Pancreas (tissue), 10 donors: ENCODE measurements around the gene TTC3. TPM values are rescaled to one million over a fixed set of nuclear protein-coding genes. Genes with fewer than 3 reads are reported as not detected.

Experiments used
- ATAC-seq, 4 donors: fragments of 200-7000 bp; cut with Tn5 transposase; one replicate each; pipeline versions ENCODE4 v1.8.0 to v1.9.1; 2020; ENCODE audit warnings: mild to moderate bottlenecking in 4 of 4, moderate library complexity in 4 of 4
- DNase-seq, 6 donors: peaks; one replicate each; pipeline ENCODE4 v3.0.0-alpha.2; 2020
- FAIRE-seq: peaks from 2 replicates; lab custom pipeline; 2012; peaks lifted over from hg19 to GRCh38; lab: Jason Lieb, UNC
- H3K27ac ChIP-seq, 4 donors: fragments of 200-600 bp; sonication (generic); 1 replicate in 3 of 4; 2 replicates in 1 of 4; pipeline versions ENCODE4 v1.5.0 to v1.8.0; 2020
- H3K27me3 ChIP-seq, 4 donors: fragments of 200-600 bp; one replicate each; pipeline ENCODE4 v1.8.0; 2021
- H3K36me3 ChIP-seq, 3 donors: fragments of 200-600 bp; sonication (generic) in 1 of 3; one replicate each; pipeline versions ENCODE4 v1.5.0 to v1.8.0; 2020 to 2021
- H3K4me1 ChIP-seq, 3 donors: fragments of 200-600 bp; one replicate each; pipeline ENCODE4 v1.8.0; 2021
- H3K4me3 ChIP-seq, 4 donors: fragments of 200-600 bp; sonication (generic) in 2 of 4; one replicate each; pipeline versions ENCODE4 v1.5.0 to v1.8.0; 2020 to 2021
- H3K9me3 ChIP-seq, 4 donors: fragments of 200-600 bp; one replicate each; pipeline ENCODE4 v1.8.0; 2021
- CTCF ChIP-seq, 4 donors: fragments of 200-600 bp; sonication (generic) in 3 of 4; IDR thresholded peaks; one replicate each; pipeline versions ENCODE4 v1.5.0 to v1.8.0; 2021; ENCODE audit warnings: antibody characterized with exemption in 4 of 4
- WGBS, 2 donors: extraction: QIAGEN DNeasy Blood & Tissue Kit; methylation state at CpG; one replicate each; pipeline ENCODE4 v1.1.7; 2013; 5-methylcytosine and 5-hydroxymethylcytosine counted together
- intact Hi-C, 3 donors: fragments of 100-400 bp; cut with DNase I; formaldehyde crosslinking; loops; one replicate each; pipeline versions ENCODE4 v1.11.1 to v1.14.2; 2022
- polyA plus RNA-seq, 2 donors: library from polyadenylated mRNA; stranded (reverse); fragments of 200-250 nt; gene quantifications; one replicate each; pipeline ENCODE4 v1.2.3, GENCODE V29; 2013
- total RNA-seq, 6 donors: library from RNA; stranded (reverse); fragmentation: NEBNext Ultra II Directional in 4 of 6; extraction: Animal tissue kit (Norgen Biotek cat#: 25700) in 4 of 6; gene quantifications; one replicate each; pipeline versions ENCODE4 v1.2.1 to v1.2.4, GENCODE V29; 2021 to 2023
- donor health status: healthy with polysubstance abuse.
- donor health status: DM: no; HTN: no; CAD: no; lungs with moderate emphysema.
- donor health status: DM: no; HTN: no; CAD: no.
- donor health status: control.
- donor health status: control.
- donor health status: Bipolar disorder and iron deficiency.
- donor health status: DM: yes; HTN: yes; CAD: no.
- donor health status: DM: no; HTN: no; CAD: no.
- donor health status: DM: no; HTN: no; CAD: no.
- donor health status: DM: yes; HTN: yes; CAD: no.

TTC3 gene
- total and polyA plus RNA-seq, 8 donors: 24.6 to 103 (median 62.8) TPM

- Histone ChIP-seq H3K4me3 (no peak overlapping the region), H3K36me3 (no peaks in the 10 kb centered on the region), H3K9me3 (no peaks in the 10 kb centered on the region), H3K27ac (no peak overlapping the region), H3K4me1 (no peaks in the 10 kb centered on the region), H3K27me3 (no peaks in the 10 kb centered on the region)
- intact Hi-C loops: no loop called here
- FAIRE-seq (no peak), ATAC-seq (no peak), DNase-seq (no peak)
- WGBS, 2 donors: 86 to 87% methylated on average over 6 of the region's 6 CpGs
- no peak for TF ChIP-seq CTCF (IDR thresholded peaks at IDR 0.05)
These were observed 10.5 kb upstream of the TTC3 start for GRCh38 chr21:37062593-37062935.

GRCh38 chr21:37063433-37063832, 9.6 kb upstream of the TTC3 start:
- TF ChIP-seq CTCF (IDR thresholded peaks at IDR 0.05): no peak
- H3K9me3 ChIP-seq: no peaks in the 10 kb centered on the region
- H3K4me1 ChIP-seq: no peaks in the 10 kb centered on the region
- FAIRE-seq: no peak
- no peaks in the 10 kb centered on the region for H3K27me3 ChIP-seq
- no peak for DNase-seq
- 60 to 77% methylated on average over 1 of the region's 1 CpG for WGBS, 2 donors
- ATAC-seq: no peak
- H3K4me3 ChIP-seq: no peak overlapping the region
- H3K36me3 ChIP-seq: no peaks in the 10 kb centered on the region
- no peak overlapping the region for H3K27ac ChIP-seq
- intact Hi-C loops: no loop called here

- no peak for TF ChIP-seq CTCF (IDR thresholded peaks at IDR 0.05)
- Histone ChIP-seq H3K36me3 (no peaks in the 10 kb centered on the region), H3K4me1 (no peaks in the 10 kb centered on the region), H3K27me3 (no peaks in the 10 kb centered on the region), H3K9me3 (no peaks in the 10 kb centered on the region), H3K4me3 (no peak overlapping the region), H3K27ac (no peak overlapping the region)
- FAIRE-seq: no peak
- intact Hi-C loops: no loop called here
- DNase-seq: no peak
- no peak for ATAC-seq
These were observed 8.2 kb upstream of the TTC3 start for GRCh38 chr21:37064841-37065240.

- FAIRE-seq: no peak
- intact Hi-C loops: no loop called here
- Histone ChIP-seq H3K9me3 (no peaks in the 10 kb centered on the region), H3K27ac (no peak overlapping the region), H3K27me3 (no peaks in the 10 kb centered on the region), H3K4me1 (no peaks in the 10 kb centered on the region), H3K4me3 (no peak overlapping the region), H3K36me3 (no peaks in the 10 kb centered on the region)
- WGBS, 2 donors: 94 to 97% methylated on average over 9 of the region's 9 CpGs
- no peak for ATAC-seq
- no peak for DNase-seq
- no peak for TF ChIP-seq CTCF (IDR thresholded peaks at IDR 0.05)
These were observed 7.4 kb upstream of the TTC3 start for GRCh38 chr21:37065561-37066177.

GRCh38 chr21:37071561-37072273, 1.3 kb upstream of the TTC3 start:
- FAIRE-seq: no peak
- ATAC-seq: peak; percentile 5 to 16 (median 14)
- Histone ChIP-seq H3K4me1 (peaks cover 0 to 8% (median 5%) of the 10 kb centered on the region in 3 donors), H3K36me3 (no peaks in the 10 kb centered on the region), H3K27ac (peak overlapping the region; percentile 97 to 99 (median 98)), H3K9me3 (no peaks in the 10 kb centered on the region), H3K4me3 (peak overlapping the region; percentile 51 to 90 (median 85)), H3K27me3 (no peaks in the 10 kb centered on the region)
- 10 to 13% methylated on average over 12 of the region's 12 CpGs for WGBS, 2 donors
- TF ChIP-seq CTCF (IDR thresholded peaks at IDR 0.05): no peak
- peak in 4 of 6 donors; percentile 51 to 58 (median 54) for DNase-seq
- intact Hi-C loops: no loop called here
